DMS53 (cell line): ENCODE results near the gene IL27RA.

ENCODE experiments used
- DNase-seq: peaks from one replicate; lab custom pipeline; 2025; lab: John Stamatoyannopoulos, UW

The IL27RA gene

DNA sequence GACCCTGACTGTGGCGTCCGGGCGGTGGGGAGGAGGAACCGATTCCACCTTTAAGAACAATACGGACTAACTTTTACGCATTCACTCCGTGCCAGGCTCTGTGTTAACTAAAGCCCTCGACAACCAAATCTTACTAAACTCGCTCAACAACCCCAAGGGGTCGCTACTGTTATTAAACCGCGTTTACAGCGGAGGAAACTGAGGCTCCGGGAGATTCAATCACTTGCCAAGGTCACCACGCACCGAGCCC lies 57.8 kb downstream of the IL27RA start:
- DNase-seq = no peak

DNA sequence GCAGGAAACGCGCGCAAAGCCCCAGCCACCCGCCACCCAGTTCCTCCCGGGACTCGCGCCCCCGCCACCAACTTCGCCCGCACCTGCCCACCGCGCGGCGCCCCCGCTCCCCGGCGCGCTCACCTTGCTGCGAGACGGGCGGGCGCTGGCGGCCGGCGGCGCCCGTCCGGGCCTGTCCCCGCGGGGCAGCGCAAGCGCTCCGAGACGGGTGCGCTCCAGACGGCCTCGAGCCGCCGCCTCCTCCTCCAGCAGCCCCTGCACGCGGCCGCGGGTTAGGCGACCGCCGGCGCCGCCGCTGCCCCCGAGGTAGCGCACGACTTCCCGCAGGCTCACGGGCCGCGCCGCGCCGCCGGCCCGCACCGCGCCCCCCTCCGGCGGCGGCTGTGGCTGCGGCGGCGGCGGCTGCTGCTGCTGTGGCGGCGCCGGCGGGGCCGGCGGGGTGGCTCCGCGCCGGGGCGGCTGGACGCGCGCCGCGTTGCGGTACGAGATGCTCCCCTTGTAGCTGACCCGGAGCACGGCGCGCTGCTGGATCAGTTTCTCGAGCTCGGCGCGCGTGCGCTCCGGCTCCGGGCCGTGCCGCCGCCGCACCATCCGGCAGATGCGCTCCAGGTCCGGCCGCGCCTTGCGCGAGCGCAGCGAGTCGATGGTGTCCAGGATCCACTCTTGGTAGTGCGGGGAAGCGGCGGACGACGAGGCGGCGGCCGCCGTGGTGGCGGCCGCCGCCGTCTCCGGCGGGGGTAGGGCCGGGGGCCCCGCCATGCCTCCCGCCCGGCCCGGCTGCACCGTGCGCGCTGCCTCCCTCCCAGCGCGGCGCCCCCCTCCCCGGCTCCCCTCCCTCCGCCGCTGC lies 58.3 kb downstream of the IL27RA start:
- peak; percentile 81 for DNase-seq

DNA sequence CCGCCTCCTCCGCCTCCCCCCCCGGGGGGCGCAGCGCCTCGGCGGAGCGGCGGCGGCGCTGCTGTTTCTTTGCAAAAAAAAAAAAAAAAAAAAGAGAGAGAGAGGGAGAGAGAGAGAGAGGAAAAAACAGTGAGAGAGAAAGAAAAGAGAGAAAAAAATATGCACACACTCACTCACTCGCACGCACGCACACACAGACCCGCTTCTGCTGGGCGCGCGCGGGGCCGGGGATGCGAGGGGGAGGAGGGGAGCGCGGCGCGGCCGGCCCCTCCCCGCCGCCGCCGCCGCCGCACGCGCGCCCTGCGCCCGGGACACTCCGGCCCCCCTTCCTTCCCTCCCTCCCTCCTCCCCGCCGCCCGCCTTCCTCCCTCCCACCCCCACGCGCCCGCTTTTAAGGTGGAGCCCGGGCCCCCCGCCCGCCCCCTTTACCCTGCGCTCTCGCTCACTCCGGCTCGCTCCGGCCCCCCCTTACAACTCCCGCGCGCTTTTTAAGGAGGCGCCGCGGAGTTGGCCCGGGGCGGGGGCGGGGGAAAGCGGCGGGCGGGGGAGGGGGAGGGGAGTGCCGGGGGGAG lies 59.0 kb downstream of the IL27RA start, which contains the start of gene SAMD1:
TSS of gene SAMD1 (minus strand) at position 243 of the 572 bp plus-strand sequence.
- peak; percentile 94 for DNase-seq

DNA sequence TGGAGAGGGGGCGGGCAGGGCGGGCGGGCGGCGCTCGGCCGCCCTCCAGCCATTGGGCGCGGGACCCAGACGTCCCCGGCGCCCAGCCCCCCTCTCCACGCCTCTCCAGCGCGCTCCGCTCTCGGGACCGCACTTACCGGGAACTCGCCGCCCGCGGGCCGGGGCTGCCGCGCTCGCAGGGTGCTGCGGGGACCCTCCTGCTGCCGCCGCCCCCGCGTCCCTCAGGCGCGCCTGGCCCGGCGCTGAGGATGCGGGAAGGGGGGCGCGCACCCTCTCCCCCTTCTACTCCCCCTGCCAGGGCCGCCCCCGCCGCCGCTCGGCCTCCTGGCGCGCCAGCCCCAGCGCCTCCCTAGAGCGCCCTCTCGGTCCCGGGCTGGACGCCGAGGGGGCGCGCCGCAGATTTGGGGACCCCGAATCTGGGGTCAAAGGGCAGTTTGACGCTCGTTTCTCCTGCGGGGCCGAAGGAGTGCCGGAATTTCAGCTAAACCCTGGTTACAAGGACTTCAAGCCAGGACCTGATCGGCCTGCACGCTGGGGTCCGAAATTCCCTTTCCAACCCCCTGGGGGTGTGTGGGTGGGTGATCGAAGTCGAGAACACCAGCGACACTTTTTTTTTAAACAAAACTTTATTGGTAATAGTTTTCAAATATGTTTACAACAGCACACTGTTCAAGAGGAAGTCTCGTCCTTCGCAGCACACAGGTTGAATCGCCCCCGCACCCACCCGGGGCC lies 59.7 kb downstream of the IL27RA start:
- DNase-seq = peak; percentile 94

DNA sequence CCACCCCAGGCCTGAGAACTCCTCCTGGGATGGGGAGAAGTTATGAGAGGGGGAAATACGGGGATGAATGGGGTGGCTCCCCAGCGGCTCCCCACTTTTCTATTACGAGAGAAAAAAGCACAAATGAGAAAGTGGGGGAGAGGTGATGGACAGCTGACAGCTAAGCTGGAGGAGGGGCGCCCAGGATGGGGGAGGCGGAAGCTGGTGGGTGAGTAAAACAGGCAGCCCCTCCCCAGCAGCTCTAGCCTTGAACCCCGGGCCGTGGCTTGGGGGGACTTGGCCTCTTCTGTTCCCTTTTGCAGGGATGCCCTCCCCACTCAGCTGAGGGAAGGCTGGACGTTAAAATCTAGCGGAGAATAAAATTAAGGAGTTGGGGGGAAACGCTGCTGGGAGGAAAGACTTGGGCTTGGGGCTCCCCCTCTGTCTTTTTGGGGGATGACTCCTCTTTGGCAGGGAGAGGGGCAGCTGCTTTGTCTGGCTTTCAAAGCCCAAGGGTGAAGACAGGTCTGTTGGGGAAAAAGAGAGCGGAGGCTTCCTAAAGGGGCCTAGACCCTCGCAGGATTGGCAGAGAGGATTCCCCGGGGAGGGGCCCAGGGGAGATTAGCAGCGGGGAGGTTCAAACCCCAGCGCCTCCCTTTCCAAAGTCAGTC lies 60.4 kb downstream of the IL27RA start:
- peak; percentile 49 for DNase-seq

DNA sequence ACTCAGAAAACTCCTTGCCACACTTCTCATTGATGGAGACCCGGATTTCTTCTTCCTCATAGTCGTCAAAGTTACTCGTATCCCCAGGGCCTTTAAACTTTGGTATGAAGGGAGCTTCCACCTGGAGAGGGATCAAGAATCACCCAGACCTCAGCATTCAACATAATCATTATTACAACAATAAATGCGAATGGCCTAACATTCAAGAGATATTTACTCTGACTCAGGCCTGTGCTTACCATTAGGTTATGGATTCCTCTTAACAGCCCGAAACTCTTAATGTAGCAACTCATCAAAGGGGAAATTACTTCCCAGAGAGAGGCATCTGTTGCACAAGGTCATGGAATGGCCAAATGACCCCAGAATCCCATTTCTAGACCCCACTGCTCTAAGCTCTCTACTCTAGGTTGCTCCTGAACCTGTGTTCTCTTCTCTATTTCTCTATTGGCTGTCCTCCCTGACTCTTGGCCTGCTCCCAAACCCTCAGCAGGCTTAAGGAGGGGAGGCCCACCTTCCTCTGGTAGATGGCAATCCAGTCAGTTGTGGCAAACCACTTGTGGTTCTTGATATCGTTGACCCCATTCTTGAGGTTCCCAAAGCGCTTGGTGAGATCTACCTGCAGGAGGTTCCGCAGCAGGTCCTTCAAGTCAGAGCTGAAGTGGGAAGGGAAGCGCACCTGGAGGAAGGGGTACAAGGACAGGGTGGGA lies 61.7 kb downstream of the IL27RA start:
- DNase-seq = no peak

DNA sequence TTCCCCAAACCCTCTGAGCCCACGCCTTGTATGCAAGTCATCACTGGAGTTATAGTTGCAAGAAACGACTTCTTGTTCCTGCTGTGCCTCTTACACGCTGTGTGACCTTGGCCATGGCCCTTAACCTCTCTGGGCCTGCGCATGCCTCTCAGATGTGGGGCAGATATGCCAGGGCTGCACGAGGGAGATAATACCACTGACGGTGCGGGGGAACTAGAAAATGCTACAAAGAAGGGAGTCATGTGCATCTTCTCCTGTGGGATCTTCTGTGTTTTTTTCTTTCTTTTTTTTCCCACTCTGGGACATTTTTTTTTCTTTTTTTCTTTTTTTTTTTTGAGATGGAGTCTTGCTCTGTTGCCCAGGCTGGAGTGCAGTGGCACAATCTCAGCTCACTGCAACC lies 63.3 kb downstream of the IL27RA start:
- no peak for DNase-seq

DNA sequence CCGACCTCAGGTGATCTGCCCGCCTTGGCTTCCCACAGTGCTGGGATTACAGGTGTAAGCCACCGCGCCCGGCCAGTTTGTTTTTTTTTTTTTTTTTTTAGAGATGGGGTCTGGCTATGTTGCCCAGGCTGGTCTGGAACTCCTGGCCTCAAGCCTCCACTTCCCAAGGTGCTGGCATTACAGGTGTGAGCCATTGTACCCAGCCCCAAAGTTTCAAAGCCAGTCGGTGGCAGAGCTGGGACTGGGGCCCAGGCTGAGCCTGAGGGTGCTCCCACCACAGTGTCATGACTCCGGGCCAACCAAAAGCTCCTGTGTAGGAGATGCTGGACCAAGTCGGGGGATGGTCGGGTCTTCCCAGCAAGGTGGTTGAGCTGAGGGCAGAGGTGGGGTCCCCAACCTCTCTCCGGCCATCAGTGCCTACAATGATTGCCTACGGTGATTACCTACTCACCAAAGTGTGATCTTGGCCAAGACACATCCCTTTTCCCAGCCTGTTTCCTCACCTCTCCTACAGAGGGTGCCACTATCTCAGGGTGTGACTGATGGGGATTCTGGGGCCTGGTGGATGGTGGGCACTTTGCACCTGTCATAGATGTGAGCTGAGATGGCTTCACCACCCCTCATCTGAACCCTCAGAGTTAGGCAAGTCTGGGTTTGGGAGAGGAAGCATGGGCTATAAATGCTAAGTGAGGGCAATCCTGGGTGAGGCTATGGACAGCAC lies 64.9 kb downstream of the IL27RA start:
- DNase-seq = no peak

DNA sequence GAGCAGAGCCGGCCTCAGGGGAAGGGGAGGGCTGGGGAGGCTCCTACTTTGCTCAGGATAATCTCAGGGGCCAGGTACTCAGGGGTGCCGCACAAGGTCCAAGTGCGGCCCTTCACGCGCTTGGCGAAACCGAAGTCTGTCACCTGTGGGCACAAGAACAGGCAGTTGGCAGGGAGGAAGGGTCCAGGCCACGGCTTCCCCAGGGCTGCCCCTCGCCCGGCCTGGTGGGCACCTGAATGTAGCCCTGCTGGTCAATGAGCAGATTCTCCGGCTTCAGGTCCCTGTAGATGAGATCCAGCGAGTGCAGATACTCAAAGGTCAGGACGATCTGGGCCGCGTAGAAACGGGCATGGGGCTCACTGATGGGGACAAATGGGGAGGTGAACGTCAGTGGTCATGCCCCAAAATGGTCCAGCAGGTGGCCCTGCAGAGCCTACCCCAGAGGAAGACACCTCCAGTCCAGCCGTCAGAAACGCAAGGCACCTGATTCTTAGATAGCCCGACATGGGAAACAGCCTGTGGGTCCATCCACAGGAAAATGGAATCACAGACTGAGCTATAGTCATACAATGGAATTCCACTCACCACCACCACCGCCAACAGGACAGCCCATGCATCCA lies 66.1 kb downstream of the IL27RA start:
- peak; percentile 15 for DNase-seq

DNA sequence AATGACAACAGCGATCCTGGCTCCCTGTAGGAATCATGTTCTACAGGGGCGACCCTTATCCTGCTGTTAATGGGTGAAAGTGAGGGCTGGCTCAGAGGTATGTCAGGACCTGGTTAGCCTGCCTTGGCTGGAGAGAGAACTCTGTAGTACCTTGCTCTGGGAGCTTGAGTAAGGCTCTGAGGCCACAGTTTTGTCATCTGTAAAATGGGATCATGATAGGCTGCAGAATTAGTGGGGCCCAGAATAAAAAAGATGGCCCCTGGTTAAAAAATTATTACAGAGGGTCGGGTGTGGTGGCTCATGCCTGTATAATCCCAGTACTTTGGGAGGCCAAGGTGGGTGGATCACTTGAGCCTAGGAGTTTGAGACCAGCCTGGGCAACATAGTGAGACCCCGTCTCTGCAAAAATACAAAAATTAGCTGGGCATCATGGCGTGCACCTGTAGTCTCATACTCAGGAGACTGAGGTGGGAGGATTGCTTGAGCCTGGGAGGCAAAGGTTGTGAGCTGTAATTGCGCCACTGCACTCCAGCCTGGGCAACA lies 69.5 kb downstream of the IL27RA start:
- no peak for DNase-seq

DNA sequence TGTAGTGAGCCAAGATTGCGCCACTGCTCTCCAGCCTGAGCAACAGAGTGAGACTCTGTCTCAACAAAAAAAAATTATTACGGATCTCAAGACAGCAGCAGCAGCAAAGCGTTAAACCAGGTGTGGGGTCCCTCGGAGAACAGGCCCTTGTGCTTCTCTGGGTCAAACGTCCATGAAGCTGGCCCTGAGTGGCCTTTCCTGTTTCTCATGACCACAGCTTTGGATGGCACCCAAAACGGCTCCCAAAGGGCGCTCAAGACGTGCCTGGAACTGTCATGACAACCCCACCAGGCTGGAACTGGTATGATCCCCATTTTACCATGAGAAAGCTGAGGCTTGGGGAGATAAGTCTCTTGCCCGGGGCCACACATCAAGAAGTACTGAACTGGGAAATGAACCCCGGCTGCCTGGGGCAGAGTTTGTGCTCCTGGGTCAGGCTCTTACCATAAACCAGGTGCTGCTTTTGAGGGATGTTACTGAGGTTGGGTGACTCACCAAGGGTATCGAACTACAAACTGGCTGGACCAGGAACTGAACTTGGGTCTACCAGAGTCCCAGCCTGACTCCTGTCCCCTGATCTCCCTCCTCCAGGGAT lies 70.6 kb downstream of the IL27RA start:
- DNase-seq = no peak

DNA sequence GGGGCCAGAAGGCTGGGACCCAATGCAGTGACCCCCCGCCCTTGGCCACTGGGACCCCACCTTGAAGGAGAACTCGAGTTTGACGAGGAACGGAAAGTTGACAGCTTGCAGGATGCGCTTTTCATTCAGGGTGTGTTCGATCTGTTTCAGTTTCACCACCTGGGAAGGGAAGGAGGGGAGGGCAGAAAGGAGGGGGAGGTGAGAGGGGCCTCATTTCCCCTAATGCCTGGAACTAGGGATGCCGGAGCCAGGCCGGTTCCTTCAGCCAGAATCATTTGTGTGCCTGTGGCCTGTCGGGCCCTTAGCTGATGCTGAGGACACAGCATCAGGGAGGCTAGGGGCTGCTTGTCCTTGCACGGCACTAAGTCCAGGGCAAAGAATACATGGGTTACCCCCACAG lies 71.2 kb downstream of the IL27RA start:
- DNase-seq = no peak
